Kidney (tissue), 14 donors: ENCODE measurements around the gene CNIH2. TPM values are rescaled to one million over a fixed set of nuclear protein-coding genes. Genes with fewer than 3 reads are reported as not detected.

Experiments used
- DNase-seq, 5 donors: peaks; one replicate each; pipeline ENCODE4 v3.0.0-alpha.2; 2013 to 2020
- FAIRE-seq: peaks from 2 replicates; lab custom pipeline; 2012; peaks lifted over from hg19 to GRCh38; lab: Jason Lieb, UNC
- H3K27ac ChIP-seq, 2 donors: one replicate each; pipeline ENCODE4 v1.7.0; 2013; ENCODE audit warnings: low read depth in 2 of 2, low read length in 2 of 2, inconsistent platforms in 1 of 2
- H3K27me3 ChIP-seq: one replicate; pipeline ENCODE4 v1.7.1; 2013; ENCODE audit warnings: low read length, inconsistent platforms; ENCODE audit not compliant: control insufficient read depth, insufficient read depth
- H3K36me3 ChIP-seq, 3 donors: one replicate each; pipeline versions ENCODE4 v1.7.0 to v1.7.1; 2013; ENCODE audit warnings: low read length in 3 of 3, control low read depth in 1 of 3, inconsistent platforms in 1 of 3; ENCODE audit not compliant: insufficient read depth in 3 of 3, control insufficient read depth in 2 of 3
- H3K4me1 ChIP-seq, 3 donors: one replicate each; pipeline versions ENCODE4 v1.7.0 to v1.7.1; 2013; ENCODE audit warnings: low read length in 3 of 3, inconsistent platforms in 1 of 3, low read depth in 1 of 3; ENCODE audit not compliant: control insufficient read depth in 2 of 3, insufficient read depth in 2 of 3
- H3K4me3 ChIP-seq, 3 donors: one replicate each; pipeline versions ENCODE4 v1.7.0 to v1.8.1; 2013; ENCODE audit warnings: low read length in 3 of 3, control low read depth in 1 of 3, inconsistent platforms in 1 of 3
- H3K9ac ChIP-seq, 3 donors: one replicate each; pipeline versions ENCODE4 v1.7.0 to v1.7.1; 2013; ENCODE audit warnings: low read length in 3 of 3, control low read depth in 1 of 3, inconsistent platforms in 1 of 3
- H3K9me3 ChIP-seq, 3 donors: one replicate each; pipeline versions ENCODE4 v1.7.0 to v1.7.1; 2013; ENCODE audit warnings: low read length in 3 of 3, control low read depth in 1 of 3, inconsistent platforms in 1 of 3; ENCODE audit not compliant: control insufficient read depth in 2 of 3, insufficient read depth in 1 of 3
- CTCF ChIP-seq: IDR thresholded peaks from 3 replicates; pipeline ENCODE4 v1.5.1; 2012; ENCODE audit warnings: mild to moderate bottlenecking, moderate library complexity, borderline replicate concordance; ENCODE audit not compliant: insufficient read depth; ENCODE audit errors: extremely low read depth
- intact Hi-C: fragments of 100-400 bp; cut with DNase I; formaldehyde crosslinking; loops from one replicate; pipeline ENCODE4 v1.11.1; 2022
- polyA plus RNA-seq: library from polyadenylated mRNA; stranded (reverse); fragments of 350-450 nt; fragmentation: Illumina TruSeq; extraction: RNeasy Lipid Tissue Mini Kit (QIAGEN cat#74804); gene quantifications from one replicate; pipeline ENCODE4 v1.2.3, GENCODE V29; 2014; ENCODE audit warnings: low read depth, low replicate concordance; ENCODE audit not compliant: insufficient read depth
- total RNA-seq: library from RNA; stranded (reverse); fragmentation: NEBNext Ultra II Directional; extraction: Animal tissue kit (Norgen Biotek cat#: 25700); gene quantifications from one replicate; pipeline ENCODE4 v1.2.1, GENCODE V29; 2021
- donor health status: control.
- donor health status: control.
- donor health status: control.
- donor health status: control.
- donor health status: control.
- donor health status: DM: yes; HTN: yes; CAD: no.
- donor health status: Normal renal cell carcinoma (clear cell type).

The CNIH2 gene
- total and polyA plus RNA-seq, 2 donors from 2014 or later = 0.63 TPM; not detected in 1

DNA sequence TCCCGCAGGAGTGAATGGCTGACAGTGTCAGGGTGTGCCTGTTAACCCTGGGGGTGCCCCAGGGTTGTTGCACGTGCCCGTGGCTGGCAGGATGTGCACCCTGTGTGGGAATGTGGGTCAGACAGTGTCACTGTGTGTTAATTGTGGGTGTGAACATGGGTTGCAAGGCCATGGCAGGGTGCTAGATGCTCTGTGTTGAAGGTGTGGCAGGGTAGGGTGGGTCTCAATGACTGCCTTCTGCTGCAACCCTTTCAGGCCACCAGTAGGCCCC lies 50.0 kb downstream of the CNIH2 start:
- Histone ChIP-seq H3K27ac (peak overlapping the region in 1 of 2 donors; percentile 36), H3K27me3 (no peaks in the 10 kb centered on the region), H3K4me3 (no peak overlapping the region), H3K36me3 (no peaks in the 10 kb centered on the region), H3K4me1 (peaks cover 0 to 17% (median 11%) of the 10 kb centered on the region in 3 donors), H3K9me3 (no peaks in the 10 kb centered on the region), H3K9ac (no peak overlapping the region)
- FAIRE-seq = no peak
- DNase-seq = peak in 1 of 5 donors; percentile 56
- no peak for TF ChIP-seq CTCF
- intact Hi-C loops = no loop called here

DNA sequence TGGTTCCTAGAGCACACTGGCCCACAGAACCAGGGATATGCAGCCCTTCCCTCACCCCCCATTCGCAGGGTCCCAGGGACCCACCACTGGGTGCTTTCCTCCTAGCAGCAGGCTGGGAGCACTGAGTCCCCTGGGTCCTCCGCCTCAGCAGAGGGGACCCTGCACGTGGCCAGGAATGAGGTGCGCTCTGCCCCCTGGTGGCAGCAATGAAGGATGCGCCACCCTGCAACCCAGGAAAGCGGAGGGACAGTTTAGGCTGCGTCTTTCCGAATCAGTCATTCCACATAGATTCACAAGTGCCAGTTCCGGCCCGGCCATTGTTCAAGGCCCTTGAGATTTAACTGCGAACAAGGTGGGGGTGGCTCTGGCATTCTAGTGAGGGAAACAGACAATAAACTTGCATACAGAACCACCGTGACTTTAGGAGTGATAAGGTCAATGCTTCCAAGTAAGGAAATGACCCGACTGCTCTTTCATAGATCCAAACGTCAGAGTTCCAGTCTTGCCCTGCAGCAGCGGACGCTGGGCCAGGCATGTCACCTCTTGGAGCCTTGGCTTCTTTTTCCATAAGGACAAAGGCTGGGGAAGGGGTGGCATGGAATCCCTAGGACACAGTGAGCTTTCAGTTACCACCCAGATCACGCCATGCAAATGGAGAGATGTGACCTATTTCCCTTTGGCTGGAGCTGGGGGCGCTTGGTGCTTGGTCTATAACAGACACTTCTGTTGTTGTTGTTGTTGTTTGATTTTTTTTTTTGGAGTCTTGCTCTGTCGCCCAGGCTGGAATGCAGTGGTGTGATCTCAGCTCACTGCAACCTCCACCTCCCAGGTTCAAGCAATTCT lies 50.5 kb downstream of the CNIH2 start:
- Histone ChIP-seq H3K4me1 (peaks cover 0 to 17% (median 11%) of the 10 kb centered on the region in 3 donors), H3K9ac (no peak overlapping the region), H3K36me3 (no peaks in the 10 kb centered on the region), H3K27me3 (no peaks in the 10 kb centered on the region), H3K4me3 (peak overlapping the region in 2 of 3 donors; percentile 12 to 37), H3K27ac (peak overlapping the region in 1 of 2 donors; percentile 36), H3K9me3 (no peaks in the 10 kb centered on the region)
- DNase-seq (peak; percentile 80 to 88 (median 88)), FAIRE-seq (no peak)
- TF ChIP-seq CTCF = peak; percentile 96
- intact Hi-C loops = no loop called here

GRCh38 chr11:66329165-66329673 lies 51.2 kb downstream of the CNIH2 start:
- FAIRE-seq = no peak
- H3K27ac ChIP-seq = no peak overlapping the region

More at GRCh38 chr11:66329165-66329673, 51.2 kb downstream of the CNIH2 start:
- Histone ChIP-seq H3K4me1 (peaks cover 0 to 17% (median 11%) of the 10 kb centered on the region in 3 donors), H3K4me3 (no peak overlapping the region), H3K9ac (no peak overlapping the region), H3K27me3 (no peaks in the 10 kb centered on the region), H3K9me3 (no peaks in the 10 kb centered on the region), H3K36me3 (no peaks in the 10 kb centered on the region)
- DNase-seq = peak in 1 of 5 donors; percentile 28
- TF ChIP-seq CTCF = no peak
- intact Hi-C loops = no loop called here
